GM21529 (cell line): ENCODE measurements around the gene LSM4.
A peak's percentile ranks its signal among the peaks of the same experiment; 100 is the strongest.
"Not testable (repeated sequence)": the region's sequence is repeated elsewhere in the genome, so short reads cannot be mapped to it uniquely, and the experiment has no call there.

ENCODE experiments used
- ATAC-seq: cut with Tn5 transposase; IDR thresholded peaks from one replicate; pipeline ENCODE4 v1.9.1; 2021; ENCODE audit not compliant: unreplicated experiment

The LSM4 gene

DNA sequence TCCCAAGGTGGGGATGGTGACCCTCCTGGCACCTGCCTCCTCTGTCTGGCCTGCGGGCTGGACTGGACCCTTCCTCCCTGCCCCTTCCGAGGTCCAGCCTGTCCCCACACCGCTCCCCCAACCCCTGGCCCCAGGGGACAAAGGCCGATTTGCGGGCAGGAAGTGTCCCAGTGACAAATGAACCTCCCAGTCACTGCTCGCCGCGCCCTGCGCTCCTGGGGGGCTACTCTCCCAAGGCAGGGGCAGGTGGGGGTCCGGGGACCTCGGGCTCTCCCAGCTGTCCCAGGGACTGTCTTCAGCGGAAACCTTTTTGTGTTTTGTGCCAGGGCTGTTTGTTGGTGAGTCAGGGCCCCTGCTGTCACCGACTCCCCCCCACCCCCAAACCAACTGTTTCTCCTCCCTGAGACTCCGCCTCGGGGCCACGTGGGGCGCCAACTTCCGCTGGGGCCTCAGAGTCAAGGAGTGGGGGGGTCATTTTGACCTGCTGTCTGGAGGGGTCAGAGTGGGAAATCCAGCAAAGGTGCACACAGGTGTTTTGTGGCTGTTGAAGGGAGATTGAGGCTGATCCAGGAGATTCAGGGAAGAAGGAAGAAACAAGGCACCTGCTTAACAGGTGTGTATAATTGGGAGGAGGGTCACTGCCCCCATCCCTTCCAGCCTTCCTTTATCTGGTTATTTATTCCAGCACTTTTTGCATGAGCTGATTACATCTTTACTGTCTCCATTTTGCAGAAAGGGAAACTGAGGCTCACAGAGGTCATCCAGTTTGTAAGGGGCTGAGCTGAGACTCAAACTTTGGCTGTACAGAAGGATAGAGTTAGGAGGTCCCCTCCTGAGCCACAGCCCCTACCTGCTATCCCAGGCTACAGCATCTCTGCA lies 18.4 kb upstream of the LSM4 start:
- ATAC-seq: peak; percentile 56

DNA sequence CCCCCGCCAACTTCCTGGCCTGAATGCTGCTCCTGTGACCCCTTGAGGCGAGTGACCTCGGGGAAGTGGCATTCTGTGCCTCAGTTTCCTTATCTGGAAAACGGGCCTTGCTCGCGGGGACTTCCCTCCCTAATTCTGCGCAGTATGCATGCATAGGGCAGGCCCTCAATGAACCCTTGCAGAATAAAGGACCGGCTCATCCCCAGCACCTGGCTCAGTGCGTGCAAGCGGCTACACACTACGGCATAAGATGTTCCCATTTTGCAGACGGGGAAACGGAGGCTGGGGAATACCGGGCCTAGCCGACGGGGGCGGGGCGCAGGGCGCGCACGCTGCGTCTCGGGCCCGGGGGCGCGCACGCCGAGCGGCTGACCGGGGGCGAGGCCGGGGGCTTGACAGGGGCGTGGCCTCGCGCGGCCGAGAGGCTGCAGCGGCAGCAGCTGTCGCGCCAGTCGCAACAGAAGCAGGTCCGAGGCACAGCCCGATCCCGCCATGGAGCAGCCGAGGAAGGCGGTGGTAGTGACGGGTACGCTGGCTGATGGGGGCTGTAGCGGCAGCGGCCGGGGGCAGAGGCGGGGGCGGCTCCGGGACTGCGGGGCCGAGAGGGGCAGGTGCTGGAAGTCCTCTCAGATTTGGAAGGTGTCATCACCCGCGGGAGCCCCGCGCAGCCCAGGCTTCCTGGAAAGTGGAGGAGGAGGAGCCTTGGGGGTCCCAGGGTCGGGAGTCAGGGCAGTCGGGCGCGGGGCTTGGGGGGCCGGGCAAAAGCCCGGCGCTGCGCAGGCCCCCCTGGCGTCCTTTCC lies 17.5 kb upstream of the LSM4 start, which contains the start of gene PGPEP1:
Gene PGPEP1, plus strand, starts transcription at position 409 of the 800 bp plus-strand sequence. Its CDS starts 84 bp downstream, at position 493.
- no peak for ATAC-seq

DNA sequence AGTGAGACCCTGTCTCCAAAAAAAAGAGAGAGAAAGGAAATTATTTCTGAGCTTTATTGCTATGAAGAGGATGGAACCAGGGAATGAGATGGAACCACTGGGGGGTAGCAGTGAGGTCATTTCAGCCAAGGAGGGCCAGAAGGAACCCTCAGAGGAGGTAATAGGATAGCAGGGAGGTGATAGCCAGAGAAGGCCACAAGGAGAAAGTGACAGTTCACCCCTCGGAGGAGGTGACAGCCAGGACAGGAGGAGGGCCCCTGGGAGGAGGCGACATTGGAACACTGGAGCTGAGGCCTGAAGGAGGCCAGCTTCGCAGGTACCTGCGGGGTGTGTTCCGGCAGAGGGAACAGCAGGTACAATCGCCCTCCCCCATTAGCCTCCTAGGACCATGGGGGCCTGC lies 16.8 kb upstream of the LSM4 start:
- ATAC-seq: no peak

DNA sequence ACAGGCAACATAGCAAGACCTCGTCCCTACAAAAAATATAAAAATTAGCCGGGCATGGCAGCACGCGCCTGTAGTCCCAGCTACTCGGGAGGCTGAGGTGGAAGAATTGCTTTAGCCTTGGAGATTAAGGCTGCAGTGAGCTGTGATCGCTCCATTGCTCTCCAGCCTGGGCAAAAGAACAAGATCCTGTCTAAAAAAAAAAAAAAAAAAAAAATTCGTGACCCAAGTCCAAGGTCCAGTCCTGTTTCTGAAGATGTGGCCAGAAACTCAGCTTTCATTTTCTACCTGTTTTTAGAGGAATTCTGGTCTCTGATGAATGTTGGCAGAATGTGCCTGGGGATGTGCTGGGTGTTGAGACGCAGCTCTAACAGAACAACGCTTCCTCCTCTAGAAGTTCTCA lies 15.7 kb upstream of the LSM4 start:
- no peak for ATAC-seq

DNA sequence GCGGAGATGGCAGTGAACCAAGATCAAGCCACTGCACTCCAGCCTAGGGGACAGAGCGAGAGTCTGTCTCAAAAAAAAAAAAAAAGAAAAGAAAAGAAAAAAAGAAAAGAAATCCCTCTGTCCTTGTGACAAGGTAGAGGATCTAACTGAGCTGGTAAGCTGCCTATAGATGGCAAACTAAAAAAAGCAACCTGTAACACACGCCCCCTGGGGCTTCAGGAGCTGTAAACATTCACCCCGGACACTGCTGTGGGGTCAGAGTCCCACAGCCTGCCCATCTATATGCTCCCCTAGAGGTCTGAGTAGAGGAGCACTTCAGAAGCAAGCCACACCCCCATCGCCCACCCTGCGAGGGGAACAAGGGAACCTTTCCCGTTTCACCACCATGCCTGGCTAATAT lies 13.2 kb upstream of the LSM4 start:
- ATAC-seq: no peak

DNA sequence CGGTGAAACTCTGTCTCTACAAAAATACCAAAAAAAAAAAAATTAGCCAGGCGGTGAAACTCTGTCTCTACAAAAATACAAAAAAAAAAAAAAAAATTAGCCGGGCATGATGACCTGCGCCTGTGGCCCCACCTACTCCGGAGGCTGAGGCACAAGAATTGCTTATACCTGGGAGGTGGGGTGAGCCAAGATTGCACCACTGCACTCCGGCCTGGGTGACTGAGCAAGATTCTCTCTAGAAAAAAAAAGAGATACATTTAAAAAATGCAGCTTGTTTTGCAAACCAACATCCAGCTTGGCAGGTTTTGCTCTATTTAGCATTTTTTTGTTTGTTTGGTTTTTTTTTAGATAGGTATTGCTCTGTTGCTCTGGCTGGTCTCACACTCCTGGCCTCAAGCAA lies 10.8 kb upstream of the LSM4 start:
- ATAC-seq: no peak

DNA sequence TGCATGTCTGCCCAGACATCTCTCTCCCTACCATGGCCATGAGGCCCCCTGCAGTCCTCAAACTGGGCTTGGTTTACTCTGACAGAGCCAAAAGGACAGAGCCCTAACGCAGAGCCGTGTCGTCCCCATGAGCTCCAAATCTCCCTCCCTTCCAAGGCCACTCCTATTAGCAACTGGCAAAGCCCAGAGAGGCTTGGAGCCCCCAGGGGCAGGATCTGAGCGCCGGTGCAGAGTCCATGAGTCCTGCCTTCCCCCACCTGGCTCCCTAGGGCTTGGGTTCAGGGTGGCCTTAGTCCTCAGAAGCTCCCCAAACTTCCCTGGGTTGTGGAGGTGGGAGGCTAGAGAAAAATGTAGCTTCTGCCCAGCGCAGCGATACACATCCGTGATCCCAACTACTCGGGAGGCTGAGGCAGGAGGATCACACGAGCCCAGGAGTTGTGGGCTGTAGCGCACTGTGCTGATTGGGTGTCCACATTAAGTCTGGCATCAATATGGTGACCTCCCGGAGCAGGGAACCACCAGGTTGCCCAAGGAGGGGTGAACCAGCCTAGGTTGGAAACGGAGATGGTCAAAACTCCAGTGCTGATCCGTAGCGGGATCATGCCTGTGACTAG lies 10.1 kb upstream of the LSM4 start:
- no peak for ATAC-seq

DNA sequence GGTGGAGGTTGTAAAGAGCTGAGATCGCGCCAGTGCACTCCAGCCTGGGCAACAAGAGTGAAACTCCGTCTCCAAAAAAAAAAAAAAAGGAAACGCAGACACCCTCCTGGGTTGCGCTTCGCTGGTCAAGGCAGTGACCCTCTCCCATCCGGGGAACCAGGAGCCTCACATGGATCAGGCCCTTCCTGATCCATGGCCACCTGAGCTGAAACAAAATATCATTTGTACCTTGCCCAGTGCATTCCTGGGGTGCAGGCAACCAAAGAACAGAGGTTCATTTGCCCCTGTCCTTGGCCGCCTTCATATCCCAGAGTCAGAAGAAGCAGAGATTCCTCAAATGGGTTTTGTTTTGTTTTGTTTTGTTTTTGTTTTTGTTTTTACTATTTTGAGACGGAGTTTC lies 8.0 kb upstream of the LSM4 start:
- ATAC-seq: no peak

DNA sequence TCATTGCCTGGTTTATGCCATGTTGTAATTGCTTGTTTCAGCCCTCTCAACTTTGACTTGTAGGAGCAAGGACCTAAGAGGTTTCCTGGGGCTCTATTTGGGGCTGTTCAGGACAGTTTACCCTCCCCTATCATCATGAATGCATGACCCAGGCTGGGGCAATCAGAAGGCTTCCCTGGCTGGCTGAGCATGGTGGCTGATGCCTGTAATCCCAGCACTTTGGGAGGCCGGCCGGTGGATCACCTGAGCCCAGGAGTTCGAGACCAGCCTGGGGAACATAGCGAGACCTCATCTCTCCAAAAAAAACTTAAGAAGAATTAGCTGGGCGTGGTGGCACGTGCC lies 6.1 kb upstream of the LSM4 start:
- ATAC-seq: no peak

DNA sequence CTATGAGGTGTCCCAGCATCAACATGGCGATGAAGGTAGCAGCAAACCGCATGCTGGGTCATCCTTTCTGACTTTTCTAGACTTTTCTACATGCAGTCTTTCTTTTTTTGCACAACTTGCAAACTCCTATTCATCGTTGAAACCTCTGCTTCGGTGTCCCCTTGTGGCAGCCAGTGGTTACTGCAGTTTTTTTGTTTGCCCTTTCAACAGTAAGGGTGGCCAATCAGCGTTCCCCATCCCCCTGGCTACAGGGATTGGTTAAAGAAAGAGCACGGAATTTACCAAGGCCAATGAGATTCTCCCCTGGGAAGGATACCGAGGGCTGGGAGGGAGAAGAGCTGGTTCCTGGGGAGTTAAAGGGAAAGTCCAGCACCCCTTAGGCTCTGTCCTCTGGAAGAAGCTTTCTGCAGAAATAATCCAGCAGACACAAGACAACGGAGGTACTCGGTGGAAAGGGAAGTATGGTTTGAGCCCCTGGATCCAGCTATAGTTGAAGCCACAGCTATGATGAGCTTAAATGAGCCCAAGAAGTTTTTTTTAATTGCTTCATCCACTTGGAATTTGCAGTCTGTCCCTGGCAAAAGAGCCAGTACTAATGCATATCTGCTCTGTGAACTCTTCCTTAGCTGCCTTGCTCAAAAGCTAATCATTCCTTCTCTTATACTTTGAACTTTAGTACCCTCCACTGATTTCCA lies 5.6 kb upstream of the LSM4 start:
- ATAC-seq: peak; percentile 88

DNA sequence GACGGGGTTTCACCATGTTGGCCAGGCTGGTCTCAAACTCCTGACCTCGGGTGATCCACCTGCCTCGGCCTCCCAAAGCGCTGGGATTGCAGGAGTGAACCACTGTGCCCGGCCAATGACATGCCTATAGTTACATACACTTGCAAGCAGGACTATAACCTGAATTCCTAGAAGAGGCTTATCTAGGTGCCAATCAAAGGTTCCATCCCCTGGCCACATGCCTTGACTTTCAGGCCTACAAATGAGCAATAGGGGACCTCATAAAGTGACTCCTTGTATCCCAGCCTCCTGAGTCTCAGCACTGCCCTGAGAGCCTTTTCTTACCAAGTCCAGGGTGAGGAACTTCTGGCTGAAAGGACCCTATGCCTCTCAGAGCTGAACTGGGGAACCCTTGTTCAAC lies 3.9 kb upstream of the LSM4 start:
- ATAC-seq: no peak

DNA sequence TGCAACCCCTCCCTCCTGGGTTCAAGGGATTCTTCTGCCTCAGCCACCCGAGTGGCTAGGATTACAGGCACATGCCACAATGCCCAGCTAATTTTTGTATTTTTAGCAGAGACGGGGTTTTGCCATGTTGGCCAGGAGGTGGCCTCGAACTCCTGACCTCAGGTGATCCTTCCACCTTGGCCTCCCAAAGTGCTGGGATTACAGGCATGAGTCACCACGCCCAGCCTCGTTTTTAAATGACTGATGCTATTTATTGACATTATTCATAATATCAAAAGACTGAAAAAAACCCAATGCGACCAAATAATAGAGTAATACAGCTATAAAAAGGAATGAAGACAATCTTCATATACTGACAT lies 1.5 kb upstream of the LSM4 start:
- not testable (repeated sequence) for ATAC-seq

DNA sequence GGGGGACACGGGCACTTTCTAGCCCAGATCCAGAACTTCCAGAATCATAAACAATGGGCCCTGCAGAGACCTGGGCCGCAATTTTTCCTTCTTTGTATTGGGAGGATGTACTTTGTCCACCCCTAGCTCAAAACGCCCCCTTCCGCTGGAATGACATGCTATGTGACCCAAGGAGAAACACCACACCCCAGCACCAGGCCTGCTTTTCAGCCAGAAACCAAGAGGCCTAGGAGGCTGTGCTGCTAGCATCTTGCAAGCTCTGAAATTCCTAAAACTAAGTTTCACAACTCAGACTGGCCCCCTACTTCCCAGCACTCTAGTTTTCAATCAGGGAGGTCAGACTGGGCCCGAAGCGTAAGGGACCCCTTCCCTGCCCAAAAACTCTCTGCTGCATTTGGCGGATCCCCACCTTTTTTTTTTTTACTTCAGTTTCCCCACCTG lies 538 bp downstream of the LSM4 start:
- no peak for ATAC-seq

DNA sequence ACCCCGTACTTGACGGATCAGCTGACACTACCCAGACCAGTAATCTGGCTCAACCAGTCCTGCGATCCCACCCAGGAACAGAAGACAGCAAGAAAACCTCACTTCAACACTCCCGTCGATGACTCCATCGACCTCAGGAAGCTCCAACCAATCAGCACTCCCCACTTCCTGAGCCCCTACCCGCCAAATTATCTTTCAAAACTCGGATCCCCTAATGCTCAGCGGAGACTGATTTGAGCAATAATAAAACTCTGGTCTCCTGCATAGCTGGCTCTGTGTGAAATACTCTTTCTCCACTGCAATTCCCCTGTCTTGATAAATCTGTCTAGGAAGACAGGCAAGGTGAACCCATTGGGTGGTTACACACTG lies 1.2 kb downstream of the LSM4 start:
- no peak for ATAC-seq

DNA sequence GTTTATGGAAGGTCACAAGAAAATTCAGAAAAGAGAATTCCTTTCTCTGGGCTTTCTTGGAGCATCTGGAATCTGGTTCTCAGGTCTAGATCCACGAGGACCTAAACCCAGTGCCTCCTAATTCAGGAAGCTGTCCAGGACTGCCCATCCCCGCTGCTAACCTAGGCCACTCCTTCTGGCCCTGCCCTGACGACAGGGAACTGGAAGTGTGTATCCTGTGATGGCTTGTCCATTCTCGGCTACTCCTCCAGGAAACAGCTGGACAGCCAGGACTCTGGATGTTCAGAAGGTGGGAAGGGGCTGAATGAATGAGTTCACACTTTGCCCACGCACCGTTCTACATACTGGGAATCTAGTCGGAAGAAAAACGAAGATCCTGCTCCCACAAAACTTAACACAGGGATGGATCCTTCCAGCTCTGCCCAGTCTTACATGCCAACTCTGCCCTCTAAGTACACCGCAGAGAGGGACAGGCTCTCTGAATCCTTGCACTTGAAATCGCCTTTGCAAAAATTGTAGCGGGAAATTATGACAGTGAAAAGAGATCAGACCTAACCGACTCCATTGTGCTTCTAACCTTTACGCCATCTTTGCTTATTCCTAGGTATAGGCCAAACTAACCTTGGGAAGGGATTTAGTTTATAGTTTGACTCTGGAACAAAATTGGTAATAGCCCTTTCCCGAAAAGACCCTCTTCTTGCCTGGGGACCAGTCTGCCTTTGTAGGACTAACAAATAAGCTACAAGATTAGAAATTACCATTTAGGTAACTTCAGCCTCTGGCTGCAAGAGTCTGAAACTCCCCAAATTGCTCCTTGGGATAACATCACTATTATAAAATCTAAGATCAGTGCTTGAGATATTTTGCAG lies 1.8 kb downstream of the LSM4 start:
- no peak for ATAC-seq

DNA sequence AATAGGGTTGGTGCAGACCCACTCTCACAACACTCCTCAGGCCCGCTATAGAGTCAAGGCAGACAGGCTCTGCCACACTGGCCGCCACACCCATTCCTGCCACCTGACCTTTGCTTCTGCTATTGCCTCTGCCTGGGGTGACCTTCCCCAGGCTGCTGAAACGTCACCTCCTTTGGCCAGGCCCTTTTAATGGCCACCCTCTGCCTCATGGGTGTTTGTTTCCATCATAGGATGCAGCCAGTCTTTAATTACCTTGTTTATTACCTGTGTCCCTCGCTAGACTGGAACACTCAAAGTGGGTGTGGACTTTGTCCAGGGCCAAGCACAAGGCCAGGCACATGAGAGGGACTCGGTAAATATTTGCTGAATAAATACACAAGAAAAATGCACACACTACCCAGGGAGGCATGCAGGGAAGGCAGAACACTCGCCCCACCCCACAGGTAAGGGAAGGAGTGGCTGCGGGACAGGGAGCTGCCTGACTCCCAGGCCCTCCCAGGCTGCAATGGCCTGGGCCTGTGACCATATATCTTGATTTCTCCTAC lies 3.2 kb downstream of the LSM4 start:
- no peak for ATAC-seq

DNA sequence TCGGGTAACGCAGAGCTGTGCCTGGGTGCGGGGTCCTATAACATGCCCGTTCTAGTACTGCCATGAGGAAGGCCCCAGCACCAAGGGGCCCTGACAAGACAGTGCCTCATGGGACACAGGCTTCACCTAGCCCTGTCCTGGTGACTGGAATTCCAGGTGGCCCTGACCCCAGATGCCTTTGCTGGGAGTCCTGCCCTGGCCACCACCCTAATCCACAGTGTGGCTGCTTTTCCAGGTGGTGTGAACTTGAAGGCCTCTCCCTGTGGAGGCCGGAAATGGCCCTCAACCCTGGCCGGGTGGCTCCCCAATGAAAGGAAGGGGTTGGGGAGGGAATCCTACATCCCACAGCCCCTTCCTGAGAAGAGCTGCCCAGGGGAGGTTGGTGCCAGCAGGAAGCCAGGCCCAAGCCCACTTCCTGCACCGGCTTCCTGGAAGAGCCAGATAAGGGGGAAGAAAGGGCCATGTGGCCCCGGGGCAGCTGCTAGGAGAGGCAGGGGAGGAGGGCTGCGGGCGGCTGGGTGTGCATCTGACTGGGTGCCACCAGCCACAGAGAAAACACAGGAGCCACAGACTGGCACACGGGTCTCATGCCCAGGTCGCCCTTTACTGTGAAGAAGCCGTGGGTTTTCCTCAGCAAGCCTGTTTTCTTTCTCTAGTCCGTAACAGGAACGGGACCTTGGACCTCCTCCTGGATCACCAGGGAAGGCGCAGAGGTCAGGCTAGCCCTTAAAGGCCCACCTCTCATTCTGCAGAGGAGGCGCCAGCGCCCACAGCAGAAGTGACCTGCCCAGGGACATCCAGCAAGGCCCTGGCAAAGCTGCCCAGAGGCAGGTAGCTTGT lies 4.7 kb downstream of the LSM4 start:
- ATAC-seq: no peak

DNA sequence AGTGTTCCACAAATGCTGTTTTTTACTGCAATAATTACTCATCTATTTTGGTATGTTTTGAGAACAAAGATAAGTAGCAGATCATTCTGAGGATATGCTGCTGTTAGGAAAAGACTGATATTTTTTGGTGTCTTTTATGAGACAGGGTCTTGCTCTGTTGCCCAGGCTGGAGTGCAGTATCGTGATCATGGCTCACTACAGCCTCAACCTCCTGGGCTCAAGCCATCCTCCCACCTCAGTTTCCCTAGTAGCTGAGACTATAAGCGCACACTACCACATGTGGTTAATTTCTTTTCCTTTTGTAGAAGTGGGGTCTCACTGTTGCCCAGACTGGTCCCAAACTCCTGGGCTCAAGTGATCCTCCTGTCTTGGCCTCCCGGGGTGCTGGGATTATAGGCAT lies 9.5 kb downstream of the LSM4 start:
- ATAC-seq: no peak

DNA sequence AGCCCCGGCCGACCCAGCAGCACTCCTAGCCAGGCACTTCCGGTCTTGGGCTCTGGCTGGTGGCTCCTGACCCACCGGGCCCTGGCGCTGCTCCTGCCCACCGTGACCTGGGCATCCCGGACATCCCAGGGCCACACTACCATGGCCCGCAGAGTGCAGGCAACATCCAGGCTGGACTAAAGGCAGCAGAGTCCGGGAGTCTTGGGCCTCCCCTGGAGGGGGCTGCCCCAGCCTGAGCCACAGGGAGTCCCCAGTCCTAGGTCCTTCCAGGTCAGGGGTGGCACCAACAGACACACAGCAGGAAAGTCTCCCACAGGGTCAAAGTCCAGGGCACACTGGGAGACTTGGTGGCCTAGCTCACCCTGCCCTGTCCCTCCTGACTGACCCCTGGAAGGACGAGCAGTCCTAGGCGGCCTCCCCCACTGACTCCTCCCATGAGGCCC lies 10.8 kb downstream of the LSM4 start:
- ATAC-seq: no peak
